GM10266 (cell line): Measurements from ENCODE around the gene KRT76.

Source experiments
- DNase-seq: peaks from one replicate; pipeline ENCODE4 v3.0.0; 2012; ENCODE audit errors: extremely low spot score
- CTCF ChIP-seq: IDR thresholded peaks from 2 replicates; pipeline ENCODE4 v1.5.1; 2012; ENCODE audit warnings: mild to moderate bottlenecking, low read depth; ENCODE audit not compliant: control insufficient read depth, insufficient read depth; ENCODE audit errors: missing control alignments

Gene KRT76

GRCh38 chr12:52821071-52821730, 44.1 kb upstream of the KRT76 start:
- no peak for TF ChIP-seq CTCF

GRCh38 chr12:52820521-52820920, 43.4 kb upstream of the KRT76 start:
- no peak for TF ChIP-seq CTCF
- DNase-seq: no peak

More at GRCh38 chr12:52821071-52821730, 44.1 kb upstream of the KRT76 start:
- no peak for DNase-seq

GRCh38 chr12:52819731-52820510, 42.8 kb upstream of the KRT76 start:
- DNase-seq: no peak
- TF ChIP-seq CTCF: no peak

DNA sequence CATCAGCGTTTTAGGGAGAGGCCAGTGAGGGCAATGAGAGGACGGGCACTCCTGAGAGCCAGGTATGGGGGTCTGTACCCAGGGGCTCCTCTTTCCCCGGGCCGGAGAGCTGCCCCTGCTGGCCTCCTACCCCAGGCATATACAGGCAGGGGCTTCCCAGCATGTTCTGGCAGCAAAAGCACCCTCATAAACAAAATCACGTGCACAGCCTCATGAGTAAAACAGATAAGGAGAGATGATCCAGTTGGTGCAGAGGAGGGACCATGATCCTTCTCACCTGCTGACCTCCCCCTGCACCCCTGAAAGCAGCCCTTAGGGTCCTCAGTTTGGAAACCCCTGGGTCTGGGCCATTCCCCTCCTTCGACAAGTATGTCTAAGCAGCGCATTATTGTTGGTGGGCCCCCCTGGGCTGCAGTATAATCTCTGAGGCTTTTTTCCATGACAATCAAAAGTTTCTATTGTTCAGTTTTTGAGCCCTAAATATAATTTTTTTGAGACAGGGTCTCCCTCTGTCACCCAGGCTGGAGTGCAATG, 41.8 kb upstream of the KRT76 start:
- DNase-seq: no peak

DNA sequence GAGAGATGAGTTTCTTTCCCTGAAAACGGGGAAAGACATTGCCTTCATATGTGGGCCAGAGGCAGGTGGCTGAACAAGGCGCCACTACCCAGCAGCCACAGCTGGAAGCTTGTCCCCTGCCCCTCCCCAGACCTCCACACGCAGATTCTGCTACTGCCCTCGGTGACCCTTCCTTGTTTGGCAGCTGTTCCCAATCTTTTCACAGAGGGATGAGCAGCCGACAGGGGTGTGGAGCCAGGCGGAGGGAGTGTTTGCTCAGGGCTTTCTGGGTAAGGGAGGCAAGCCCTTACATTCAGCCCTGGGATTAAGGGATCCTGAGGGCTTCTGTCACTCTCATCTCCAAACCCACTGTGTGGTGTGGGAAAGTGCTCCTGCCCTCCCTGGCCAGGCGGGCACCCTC, 41.2 kb upstream of the KRT76 start:
- no peak for DNase-seq
- TF ChIP-seq CTCF: no peak

More for the DNA sequence above, 41.8 kb upstream of the KRT76 start:
- TF ChIP-seq CTCF: no peak

- DNase-seq: no peak
Measured at GRCh38 chr12:52817699-52818238, 40.6 kb upstream of the KRT76 start.

More at GRCh38 chr12:52817699-52818238, 40.6 kb upstream of the KRT76 start:
- TF ChIP-seq CTCF: no peak
